Stomach (tissue), 4 donors: ENCODE data around the gene PRELID3B.

Experiments used
- POLR2A ChIP-seq, 4 donors: fragments of 450-650 bp; IDR thresholded peaks; one replicate each; pipeline ENCODE4 v1.6.1; 2016; ENCODE audit warnings: antibody characterized with exemption in 4 of 4, control low read depth in 2 of 4, mild to moderate bottlenecking in 1 of 4, moderate library complexity in 1 of 4
- TF ChIP-seq, protein P1 (sequence below), 7 experiments: fragments of 450-650 bp in 4 of 7; fragments of 200-600 bp in 3 of 7; sonication (generic) in 3 of 7; IDR thresholded peaks; one replicate each; pipeline ENCODE4 v1.5.1; 2016 to 2019; ENCODE audit warnings: antibody characterized with exemption in 7 of 7, control low read depth in 2 of 7, mild to moderate bottlenecking in 1 of 7

GRCh38 chr20:59005523-59006166 lies 36.9 kb downstream of the PRELID3B start:
- TF ChIP-seq POLR2A (IDR thresholded peaks at IDR 0.05), result no peak
- TF ChIP-seq, protein P1, sequence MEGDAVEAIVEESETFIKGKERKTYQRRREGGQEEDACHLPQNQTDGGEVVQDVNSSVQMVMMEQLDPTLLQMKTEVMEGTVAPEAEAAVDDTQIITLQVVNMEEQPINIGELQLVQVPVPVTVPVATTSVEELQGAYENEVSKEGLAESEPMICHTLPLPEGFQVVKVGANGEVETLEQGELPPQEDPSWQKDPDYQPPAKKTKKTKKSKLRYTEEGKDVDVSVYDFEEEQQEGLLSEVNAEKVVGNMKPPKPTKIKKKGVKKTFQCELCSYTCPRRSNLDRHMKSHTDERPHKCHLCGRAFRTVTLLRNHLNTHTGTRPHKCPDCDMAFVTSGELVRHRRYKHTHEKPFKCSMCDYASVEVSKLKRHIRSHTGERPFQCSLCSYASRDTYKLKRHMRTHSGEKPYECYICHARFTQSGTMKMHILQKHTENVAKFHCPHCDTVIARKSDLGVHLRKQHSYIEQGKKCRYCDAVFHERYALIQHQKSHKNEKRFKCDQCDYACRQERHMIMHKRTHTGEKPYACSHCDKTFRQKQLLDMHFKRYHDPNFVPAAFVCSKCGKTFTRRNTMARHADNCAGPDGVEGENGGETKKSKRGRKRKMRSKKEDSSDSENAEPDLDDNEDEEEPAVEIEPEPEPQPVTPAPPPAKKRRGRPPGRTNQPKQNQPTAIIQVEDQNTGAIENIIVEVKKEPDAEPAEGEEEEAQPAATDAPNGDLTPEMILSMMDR (IDR thresholded peaks at IDR 0.05), result no peak
